ENCODE results near the gene CFAP298.
A peak's percentile ranks its signal among the peaks of the same experiment; 100 is the strongest.
"Not testable (repeated sequence)": the region's sequence is repeated elsewhere in the genome, so short reads cannot be mapped to it uniquely, and the experiment has no call there.

The CFAP298 gene

DNA sequence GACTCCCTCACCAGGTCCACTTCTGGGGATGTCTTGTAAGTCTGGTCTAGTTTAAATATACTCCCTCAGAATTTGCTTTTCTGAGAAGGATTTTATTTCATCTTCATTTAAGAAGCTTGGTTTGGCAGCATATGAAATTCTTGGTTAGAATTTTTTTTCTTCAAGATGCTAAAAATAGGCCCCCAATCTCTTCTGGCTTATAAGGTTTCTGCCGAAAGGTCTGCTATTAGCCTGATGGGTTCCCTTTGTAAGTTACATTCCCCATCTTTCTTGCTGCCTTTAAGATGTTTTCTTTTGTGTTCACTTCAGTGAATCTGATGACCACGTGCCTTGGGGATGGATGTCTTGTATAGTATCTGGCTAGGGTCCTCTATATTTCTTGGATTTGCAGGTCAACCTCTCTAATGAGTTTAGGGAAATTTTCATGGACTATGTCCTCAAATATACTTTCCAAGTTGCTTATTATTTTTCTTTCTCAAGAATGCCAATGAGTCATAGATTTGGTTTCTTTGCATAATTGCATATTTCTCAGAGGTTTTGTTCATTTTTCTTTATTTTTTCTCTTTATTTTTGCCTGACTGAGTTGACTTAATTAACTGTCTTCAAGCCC lies 46.2 kb downstream of the CFAP298 start:
- no peak for DNase-seq

DNA sequence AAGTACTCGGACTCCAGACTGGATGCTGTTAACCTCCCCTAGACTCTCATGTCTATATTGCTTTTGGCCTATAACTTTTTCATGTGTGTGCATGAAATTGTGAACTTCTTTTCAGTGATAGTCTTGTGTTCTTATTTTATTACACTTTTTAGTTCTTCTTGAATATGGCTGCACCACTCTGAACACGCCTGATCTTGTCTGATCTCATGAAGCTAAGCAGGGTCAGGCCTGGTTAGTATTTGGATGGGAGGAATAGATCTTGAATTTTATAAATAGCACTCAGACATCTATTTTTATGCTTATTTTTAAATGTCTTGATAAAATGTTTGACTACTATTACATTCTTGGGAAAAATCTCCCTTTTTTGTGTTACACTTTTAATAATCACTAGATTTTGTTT lies 49.3 kb downstream of the CFAP298 start:
- no peak for DNase-seq

DNA sequence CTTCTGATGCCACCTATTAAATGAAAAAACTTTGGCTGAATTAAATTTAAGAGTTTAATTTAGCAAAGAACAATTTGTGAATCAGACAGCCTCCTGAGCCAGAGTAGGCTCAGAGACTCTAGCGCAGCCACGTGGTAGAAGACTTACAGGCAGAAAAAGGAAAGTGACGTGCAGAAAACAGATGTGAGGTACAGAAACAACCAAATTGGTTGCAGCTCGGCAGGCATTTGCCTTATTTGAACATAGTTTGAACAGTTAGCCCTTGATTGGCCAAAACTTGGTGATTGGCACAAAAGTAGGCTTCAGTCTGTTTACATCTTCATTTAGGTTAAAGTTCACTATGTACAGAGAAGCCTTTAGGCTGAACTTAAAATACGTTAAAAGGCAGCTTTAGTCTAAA lies 49.8 kb downstream of the CFAP298 start:
- DNase-seq: peak; percentile 50

DNA sequence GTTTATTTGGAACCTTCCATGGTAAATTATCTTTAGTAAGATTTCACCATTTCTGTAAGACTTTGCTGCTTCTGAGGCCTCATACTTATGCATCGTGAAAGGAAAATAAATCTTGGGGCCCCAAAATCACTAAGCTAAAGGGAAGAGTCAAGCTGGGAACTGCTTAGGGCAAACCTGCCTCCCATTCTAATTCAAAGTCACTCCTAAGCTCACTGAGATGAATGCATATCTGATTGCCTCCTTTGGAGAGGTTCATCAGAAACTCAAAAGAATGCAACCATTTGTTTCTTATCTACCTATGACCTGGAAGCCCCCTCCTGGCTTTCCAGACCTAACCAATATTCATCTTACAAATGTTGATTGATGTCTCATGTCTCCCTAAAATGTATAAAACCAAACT lies 50.7 kb downstream of the CFAP298 start:
- DNase-seq: not testable (repeated sequence)

DNA sequence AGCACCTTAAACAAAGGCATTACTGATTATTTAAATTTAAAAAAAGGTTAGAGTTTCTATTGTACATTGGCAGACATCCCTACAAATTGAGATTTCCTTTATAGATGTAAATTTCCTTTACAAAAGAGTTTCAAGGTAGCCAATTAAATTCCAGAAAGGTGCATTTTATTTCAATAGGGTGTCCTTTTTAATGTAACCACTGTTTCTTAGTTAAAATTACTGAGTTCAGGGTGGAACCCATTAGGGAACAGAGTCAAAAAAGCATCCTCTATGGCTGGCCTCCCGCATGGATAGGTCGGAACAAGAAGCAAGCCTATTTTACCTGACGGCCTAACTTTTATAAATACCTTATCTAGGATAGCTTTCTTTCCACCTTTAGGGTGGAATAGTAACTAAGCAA lies 51.3 kb downstream of the CFAP298 start:
- no peak for DNase-seq

DNA sequence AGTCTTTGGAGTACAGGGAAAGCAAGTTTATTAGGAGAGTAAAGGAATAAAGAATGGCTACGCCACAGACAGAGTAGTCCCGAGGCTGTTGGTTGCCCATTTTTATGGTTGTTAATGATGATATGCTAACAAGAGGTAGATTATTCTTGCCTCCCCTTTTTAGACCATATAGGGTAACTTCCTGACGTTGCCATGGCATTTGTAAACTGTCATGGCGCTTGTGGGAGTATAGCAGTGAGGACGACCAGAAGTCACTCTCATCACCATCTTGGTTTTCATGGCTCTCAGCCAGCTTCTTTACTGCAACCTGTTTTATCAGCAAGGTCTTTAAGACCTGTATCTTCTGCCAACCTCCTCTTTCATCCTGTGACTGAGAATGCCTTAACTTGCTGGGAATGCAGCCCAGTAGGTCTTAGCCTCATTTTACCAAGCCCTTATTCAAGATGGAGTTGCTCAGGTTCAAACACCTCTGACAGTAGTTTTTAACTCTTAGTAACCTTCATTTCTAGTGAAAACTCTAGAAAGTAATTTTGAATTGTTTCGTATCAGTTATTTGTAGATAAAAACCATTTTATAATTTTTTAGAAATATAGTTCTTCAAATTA lies 53.1 kb downstream of the CFAP298 start:
- DNase-seq: no peak

DNA sequence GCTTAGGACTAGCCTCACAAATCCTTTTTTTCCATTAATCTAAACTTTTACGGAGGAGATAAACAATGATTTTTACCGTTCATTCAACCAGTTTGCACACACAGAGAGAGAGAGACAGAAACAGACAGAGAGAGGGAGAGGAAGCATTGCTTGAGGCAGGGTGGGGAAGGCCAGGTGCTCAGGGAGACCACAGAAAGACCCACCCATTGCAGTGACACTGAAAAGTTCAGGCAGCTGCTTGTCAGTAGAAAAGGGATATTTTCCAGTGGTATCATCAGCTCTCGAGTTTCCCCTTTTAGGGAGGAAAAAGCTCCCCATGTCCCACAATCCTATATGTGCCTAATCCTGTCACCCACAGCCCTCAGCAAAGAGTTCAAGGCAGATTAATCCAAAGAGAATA lies 54.1 kb downstream of the CFAP298 start:
- no peak for DNase-seq

DNA sequence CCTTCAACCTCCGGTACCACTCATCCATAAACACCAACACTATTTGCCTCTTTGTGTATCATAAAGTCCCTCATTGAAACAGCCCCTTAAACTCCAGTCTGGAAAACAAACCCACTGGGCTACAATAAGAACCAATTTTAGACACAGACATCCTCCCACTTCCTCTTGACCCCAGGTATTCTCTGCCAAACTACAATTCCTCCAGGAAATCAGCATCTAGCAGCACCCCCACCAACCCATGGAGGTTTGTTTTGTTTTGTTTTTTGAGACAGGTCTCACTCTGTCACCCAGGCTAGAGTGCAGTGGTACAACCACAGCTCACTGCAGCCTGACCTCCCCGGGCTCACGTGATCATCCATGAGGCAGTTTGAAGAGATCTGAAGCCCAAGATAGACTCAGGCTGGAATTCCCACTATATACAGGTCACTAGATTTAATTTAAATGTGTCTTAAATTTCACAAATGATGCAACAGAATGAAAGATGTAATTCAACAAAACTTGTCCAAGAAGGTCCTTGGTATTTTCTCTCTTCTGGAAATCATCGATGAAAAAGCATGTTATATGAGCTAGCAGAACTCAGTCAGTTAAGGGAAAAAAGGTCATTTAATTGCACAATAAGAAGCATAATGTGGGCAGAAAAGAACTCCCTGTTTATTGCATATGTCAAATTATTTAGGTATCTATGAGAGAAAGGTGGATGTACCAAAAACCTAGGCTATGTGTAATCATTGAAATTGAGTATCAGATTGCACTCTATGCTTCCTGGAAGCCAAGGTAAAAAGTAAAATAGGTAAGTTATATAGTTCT lies 57.1 kb downstream of the CFAP298 start:
- DNase-seq: no peak

DNA sequence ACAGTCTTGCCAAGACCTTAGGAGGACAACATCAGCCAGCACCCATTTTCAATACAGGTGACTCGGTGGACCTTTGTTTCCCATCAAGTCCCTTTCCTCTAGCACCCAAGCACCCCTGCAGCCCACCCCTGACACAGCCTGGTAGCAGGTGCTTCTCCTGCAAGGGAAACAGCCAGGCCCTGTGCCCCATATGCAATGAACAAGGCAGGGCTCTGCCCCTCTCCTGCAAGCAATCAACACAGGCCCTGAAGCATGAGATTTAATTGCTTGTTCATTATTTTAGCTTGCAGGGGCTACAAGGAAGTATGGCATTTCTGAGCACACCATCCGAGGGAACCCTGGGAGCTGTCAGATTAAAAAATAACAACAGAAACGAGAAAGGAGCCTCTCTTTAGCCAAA lies 62.3 kb downstream of the CFAP298 start:
- DNase-seq: no peak

DNA sequence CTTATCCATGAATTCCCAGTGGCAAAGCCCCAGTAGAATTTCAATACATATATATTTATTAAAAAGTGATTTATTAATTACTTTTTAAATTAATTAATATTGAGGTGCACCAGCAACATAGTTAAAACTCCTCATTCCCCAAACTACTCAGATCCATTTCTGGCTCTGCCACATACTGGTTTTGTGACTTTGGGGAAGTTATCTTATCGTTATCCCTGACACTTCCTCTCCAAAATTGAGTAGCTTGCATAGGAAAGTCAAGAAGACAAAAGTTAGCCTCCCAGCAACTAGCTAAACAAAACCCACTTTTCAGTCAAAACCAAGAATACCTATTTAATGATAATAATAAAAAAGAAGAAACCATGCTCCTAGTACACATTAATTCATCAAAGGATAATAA lies 62.7 kb downstream of the CFAP298 start:
- DNase-seq: no peak
